ENCODE measurements around the gene ZNF683. TPM values are rescaled to one million over a fixed set of nuclear protein-coding genes. Genes with fewer than 3 reads are reported as not detected.

Gene ZNF683
- polyA plus RNA-seq, 1 donor from 2014 or later: not detected

DNA sequence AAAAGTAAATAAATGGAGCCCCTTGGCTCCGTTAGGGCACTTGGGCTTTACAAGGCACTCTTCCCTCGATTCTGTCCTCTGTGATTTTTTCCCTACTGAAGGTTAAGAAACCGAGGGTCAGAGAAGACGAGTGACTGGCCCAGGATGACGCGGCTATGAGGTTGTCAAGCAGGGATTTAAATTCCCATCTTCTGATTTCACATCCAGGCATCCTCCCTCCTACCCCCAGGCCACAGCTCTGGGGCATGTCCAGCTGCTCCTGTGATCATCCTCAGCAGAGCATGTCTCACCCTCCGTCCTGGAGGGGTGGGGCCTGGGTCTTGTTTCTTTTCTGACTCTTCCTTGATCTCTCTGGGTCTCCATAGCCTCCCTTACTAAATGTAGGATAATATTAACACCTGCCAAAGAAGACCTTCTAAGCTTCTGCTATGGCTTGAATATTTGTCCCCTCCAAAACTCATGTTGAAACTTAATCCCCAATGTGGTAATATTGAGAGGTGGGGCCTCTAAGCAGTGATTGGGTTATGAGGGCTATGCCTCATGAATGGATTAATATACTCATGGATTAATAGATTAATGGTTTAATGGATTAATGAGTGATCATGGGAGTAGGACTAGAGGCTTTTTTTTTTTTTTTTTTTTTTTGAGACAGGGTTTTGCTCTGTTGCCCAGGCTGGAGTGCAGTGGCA is 23.2 kb downstream of the ZNF683 start:
- Histone ChIP-seq H2AFZ (ENCODE audit: low read depth, low read length) (no peak overlapping the region), H3K9me3 (ENCODE audit: low read length) (no peaks in the 10 kb centered on the region), H3K4me3 (ENCODE audit: low read length) (no peak overlapping the region), H3K4me2 (ENCODE audit: low read length) (no peak overlapping the region), H3K27me3 (ENCODE audit: insufficient read depth, low read depth, low read length) (no peaks in the 10 kb centered on the region), H3K9ac (ENCODE audit: low read length) (no peak overlapping the region), H3K36me3 (ENCODE audit: insufficient read depth, low read length) (no peaks in the 10 kb centered on the region), H3F3A (ENCODE audit: insufficient read depth, low read length, poor library complexity, severe bottlenecking) (no peaks in the 10 kb centered on the region), H3K27ac (ENCODE audit: low read length) (no peak overlapping the region), H3K79me2 (replicated peaks; ENCODE audit: insufficient read depth, low read length) (no peaks in the 10 kb centered on the region), H4K20me1 (ENCODE audit: insufficient read depth) (no peaks in the 10 kb centered on the region), H3K9me2 (ENCODE audit: insufficient read depth, low read length) (no peaks in the 10 kb centered on the region)
- no peak for TF ChIP-seq POLR2AphosphoS5 (IDR thresholded peaks at IDR 0.05)
- no peak for TF ChIP-seq TAF1 (IDR thresholded peaks at IDR 0.05; ENCODE audit: low read depth)
- TF ChIP-seq RAD21 (conservative IDR thresholded peaks at IDR 0.05): no peak
- TF ChIP-seq EP300 (conservative IDR thresholded peaks at IDR 0.05; ENCODE audit: poor library complexity, severe bottlenecking): no peak
- no peak for TF ChIP-seq MXI1 (conservative IDR thresholded peaks at IDR 0.05; ENCODE audit: poor library complexity, severe bottlenecking)
- no peak for TF ChIP-seq EZH2 (IDR thresholded peaks at IDR 0.05; ENCODE audit: borderline replicate concordance, insufficient read depth, low read length, poor library complexity, severe bottlenecking)
- TF ChIP-seq, protein P1, sequence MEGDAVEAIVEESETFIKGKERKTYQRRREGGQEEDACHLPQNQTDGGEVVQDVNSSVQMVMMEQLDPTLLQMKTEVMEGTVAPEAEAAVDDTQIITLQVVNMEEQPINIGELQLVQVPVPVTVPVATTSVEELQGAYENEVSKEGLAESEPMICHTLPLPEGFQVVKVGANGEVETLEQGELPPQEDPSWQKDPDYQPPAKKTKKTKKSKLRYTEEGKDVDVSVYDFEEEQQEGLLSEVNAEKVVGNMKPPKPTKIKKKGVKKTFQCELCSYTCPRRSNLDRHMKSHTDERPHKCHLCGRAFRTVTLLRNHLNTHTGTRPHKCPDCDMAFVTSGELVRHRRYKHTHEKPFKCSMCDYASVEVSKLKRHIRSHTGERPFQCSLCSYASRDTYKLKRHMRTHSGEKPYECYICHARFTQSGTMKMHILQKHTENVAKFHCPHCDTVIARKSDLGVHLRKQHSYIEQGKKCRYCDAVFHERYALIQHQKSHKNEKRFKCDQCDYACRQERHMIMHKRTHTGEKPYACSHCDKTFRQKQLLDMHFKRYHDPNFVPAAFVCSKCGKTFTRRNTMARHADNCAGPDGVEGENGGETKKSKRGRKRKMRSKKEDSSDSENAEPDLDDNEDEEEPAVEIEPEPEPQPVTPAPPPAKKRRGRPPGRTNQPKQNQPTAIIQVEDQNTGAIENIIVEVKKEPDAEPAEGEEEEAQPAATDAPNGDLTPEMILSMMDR (IDR thresholded peaks at IDR 0.05; ENCODE audit: poor library complexity, severe bottlenecking): no peak
- TF ChIP-seq SMC3 (conservative IDR thresholded peaks at IDR 0.05; ENCODE audit: poor library complexity): no peak
- TF ChIP-seq, protein P2, sequence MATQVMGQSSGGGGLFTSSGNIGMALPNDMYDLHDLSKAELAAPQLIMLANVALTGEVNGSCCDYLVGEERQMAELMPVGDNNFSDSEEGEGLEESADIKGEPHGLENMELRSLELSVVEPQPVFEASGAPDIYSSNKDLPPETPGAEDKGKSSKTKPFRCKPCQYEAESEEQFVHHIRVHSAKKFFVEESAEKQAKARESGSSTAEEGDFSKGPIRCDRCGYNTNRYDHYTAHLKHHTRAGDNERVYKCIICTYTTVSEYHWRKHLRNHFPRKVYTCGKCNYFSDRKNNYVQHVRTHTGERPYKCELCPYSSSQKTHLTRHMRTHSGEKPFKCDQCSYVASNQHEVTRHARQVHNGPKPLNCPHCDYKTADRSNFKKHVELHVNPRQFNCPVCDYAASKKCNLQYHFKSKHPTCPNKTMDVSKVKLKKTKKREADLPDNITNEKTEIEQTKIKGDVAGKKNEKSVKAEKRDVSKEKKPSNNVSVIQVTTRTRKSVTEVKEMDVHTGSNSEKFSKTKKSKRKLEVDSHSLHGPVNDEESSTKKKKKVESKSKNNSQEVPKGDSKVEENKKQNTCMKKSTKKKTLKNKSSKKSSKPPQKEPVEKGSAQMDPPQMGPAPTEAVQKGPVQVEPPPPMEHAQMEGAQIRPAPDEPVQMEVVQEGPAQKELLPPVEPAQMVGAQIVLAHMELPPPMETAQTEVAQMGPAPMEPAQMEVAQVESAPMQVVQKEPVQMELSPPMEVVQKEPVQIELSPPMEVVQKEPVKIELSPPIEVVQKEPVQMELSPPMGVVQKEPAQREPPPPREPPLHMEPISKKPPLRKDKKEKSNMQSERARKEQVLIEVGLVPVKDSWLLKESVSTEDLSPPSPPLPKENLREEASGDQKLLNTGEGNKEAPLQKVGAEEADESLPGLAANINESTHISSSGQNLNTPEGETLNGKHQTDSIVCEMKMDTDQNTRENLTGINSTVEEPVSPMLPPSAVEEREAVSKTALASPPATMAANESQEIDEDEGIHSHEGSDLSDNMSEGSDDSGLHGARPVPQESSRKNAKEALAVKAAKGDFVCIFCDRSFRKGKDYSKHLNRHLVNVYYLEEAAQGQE (IDR thresholded peaks at IDR 0.05; ENCODE audit: borderline replicate concordance): no peak

DNA sequence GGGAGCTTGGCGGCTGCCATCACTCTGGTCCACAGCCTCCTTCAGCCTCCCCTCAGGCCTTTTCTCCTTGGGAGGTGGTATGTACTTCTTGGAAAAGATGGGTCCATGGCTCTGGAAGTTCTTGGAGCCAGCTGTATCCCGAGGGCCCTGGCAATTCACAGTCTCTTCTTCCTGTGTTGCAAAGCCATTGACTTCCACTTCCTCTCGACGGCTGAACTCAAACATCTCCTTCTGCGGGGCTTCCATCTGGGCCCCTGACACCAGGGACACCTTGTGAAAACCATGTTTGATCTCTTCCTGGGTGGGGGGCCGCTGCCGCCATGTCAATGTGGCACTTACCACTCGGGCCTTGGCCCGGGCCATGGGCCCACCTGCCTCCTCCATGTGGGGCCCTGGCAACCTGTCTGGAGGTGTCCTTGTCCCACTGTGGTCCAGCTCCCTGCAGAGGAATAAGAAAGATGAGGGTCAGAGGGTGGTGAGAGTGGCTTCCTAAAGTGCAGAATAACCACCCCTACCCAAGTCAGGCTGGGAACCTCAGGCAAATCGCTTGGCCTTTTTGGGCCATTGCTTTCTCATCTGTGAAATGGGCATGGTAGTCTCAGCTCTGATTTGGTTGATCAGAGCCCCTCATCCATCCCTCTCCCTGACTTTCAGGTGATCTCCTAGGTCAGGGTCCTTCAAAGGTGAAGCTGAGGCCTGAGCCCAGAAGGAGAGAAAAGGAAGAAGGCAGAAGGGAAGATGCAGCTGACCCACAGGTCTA is 26.1 kb downstream of the ZNF683 start:
- no peaks in the 10 kb centered on the region for H3K79me2 ChIP-seq (replicated peaks; ENCODE audit: insufficient read depth, low read length)
- TF ChIP-seq EP300 (conservative IDR thresholded peaks at IDR 0.05; ENCODE audit: poor library complexity, severe bottlenecking) (no peak), MXI1 (conservative IDR thresholded peaks at IDR 0.05; ENCODE audit: poor library complexity, severe bottlenecking) (no peak), SMC3 (conservative IDR thresholded peaks at IDR 0.05; ENCODE audit: poor library complexity) (no peak), EZH2 (IDR thresholded peaks at IDR 0.05; ENCODE audit: borderline replicate concordance, insufficient read depth, low read length, poor library complexity, severe bottlenecking) (no peak), TAF1 (IDR thresholded peaks at IDR 0.05; ENCODE audit: low read depth) (no peak), RAD21 (conservative IDR thresholded peaks at IDR 0.05) (no peak), POLR2AphosphoS5 (IDR thresholded peaks at IDR 0.05) (no peak)
- TF ChIP-seq, protein P2 (IDR thresholded peaks at IDR 0.05; ENCODE audit: borderline replicate concordance): no peak
- TF ChIP-seq, protein P1 (IDR thresholded peaks at IDR 0.05; ENCODE audit: poor library complexity, severe bottlenecking): no peak
- H3K4me2 ChIP-seq (ENCODE audit: low read length): no peak overlapping the region
- no peak overlapping the region for H2AFZ ChIP-seq (ENCODE audit: low read depth, low read length)
- H3K9me3 ChIP-seq (ENCODE audit: low read length): no peaks in the 10 kb centered on the region
- H3K36me3 ChIP-seq (ENCODE audit: insufficient read depth, low read length): no peaks in the 10 kb centered on the region
- H3F3A ChIP-seq (ENCODE audit: insufficient read depth, low read length, poor library complexity, severe bottlenecking): no peaks in the 10 kb centered on the region
- H3K27ac ChIP-seq (ENCODE audit: low read length): no peak overlapping the region
- H4K20me1 ChIP-seq (ENCODE audit: insufficient read depth): no peaks in the 10 kb centered on the region
- no peak overlapping the region for H3K4me3 ChIP-seq (ENCODE audit: low read length)
- no peak overlapping the region for H3K9ac ChIP-seq (ENCODE audit: low read length)
- no peaks in the 10 kb centered on the region for H3K9me2 ChIP-seq (ENCODE audit: insufficient read depth, low read length)
- H3K27me3 ChIP-seq (ENCODE audit: insufficient read depth, low read depth, low read length): no peaks in the 10 kb centered on the region

Measured in neural cell (in vitro differentiated cells).